ENCODE results near the gene RGS5.

Gene RGS5

DNA sequence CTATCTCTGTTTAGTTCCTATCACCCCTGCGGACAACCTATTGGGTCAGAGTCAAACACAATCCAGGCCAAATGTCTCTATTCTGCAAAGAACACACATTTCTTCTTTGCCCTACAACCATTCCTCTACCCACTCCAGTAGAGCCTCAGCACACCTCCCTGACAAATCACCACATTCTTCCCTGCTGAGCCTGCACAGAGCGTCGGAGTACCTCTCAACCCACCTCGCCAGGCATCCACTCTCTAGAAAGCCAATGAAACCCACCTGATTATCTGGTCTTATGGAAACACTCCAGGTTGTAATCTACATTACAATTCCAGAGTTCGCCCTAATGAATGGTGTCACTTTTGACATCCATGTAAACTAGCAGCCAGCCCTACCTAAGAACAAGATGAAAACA lies 47.1 kb downstream of the RGS5 start:
- no peak overlapping the region for H3K27ac ChIP-seq (replicated peaks)
- no peaks in the 10 kb centered on the region for H3K27me3 ChIP-seq (ENCODE audit: insufficient read depth, poor library complexity, severe bottlenecking)
- H3K4me3 ChIP-seq (replicated peaks; ENCODE audit: insufficient read depth, low read length), result no peak overlapping the region
- no peak for DNase-seq (ENCODE audit: low read depth in 1 of 2, low spot score in 1 of 2)
- TF ChIP-seq, protein P1, sequence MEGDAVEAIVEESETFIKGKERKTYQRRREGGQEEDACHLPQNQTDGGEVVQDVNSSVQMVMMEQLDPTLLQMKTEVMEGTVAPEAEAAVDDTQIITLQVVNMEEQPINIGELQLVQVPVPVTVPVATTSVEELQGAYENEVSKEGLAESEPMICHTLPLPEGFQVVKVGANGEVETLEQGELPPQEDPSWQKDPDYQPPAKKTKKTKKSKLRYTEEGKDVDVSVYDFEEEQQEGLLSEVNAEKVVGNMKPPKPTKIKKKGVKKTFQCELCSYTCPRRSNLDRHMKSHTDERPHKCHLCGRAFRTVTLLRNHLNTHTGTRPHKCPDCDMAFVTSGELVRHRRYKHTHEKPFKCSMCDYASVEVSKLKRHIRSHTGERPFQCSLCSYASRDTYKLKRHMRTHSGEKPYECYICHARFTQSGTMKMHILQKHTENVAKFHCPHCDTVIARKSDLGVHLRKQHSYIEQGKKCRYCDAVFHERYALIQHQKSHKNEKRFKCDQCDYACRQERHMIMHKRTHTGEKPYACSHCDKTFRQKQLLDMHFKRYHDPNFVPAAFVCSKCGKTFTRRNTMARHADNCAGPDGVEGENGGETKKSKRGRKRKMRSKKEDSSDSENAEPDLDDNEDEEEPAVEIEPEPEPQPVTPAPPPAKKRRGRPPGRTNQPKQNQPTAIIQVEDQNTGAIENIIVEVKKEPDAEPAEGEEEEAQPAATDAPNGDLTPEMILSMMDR (IDR thresholded peaks at IDR 0.05; ENCODE audit: insufficient read depth, low read length), result no peak
- TF ChIP-seq GABPA (IDR thresholded peaks at IDR 0.05; ENCODE audit: low read depth) (no peak), SPI1 (IDR thresholded peaks at IDR 0.05; ENCODE audit: borderline replicate concordance, low read depth) (no peak)

DNA sequence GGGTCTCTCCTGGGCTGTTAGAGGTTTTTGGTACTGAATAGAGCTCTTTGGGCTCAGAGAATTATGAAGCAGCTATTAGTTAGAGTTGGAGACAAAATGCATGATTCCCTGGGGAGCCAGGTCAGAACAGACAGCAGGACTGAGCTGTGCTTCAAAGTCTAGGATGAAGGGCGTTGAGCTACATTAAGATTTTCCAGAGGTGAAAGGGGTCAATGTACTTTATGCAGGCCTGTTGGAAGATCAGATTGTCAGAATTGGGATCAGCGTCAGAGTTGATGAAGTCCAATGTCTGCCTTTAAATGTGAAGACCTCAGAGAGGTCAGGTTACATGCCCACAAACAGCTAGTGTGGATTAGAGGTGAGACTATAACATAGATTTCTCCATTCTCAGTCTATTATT lies 53.8 kb downstream of the RGS5 start:
- no peak for DNase-seq (ENCODE audit: low read depth in 1 of 2, low spot score in 1 of 2)
- peaks cover 3% of the 10 kb centered on the region for H3K27me3 ChIP-seq (ENCODE audit: insufficient read depth, poor library complexity, severe bottlenecking)
- TF ChIP-seq, protein P1 (IDR thresholded peaks at IDR 0.05; ENCODE audit: insufficient read depth, low read length), result no peak
- TF ChIP-seq POLR2AphosphoS5 (IDR thresholded peaks at IDR 0.05; ENCODE audit: low read depth), result no peak
- no peak overlapping the region for H3K27ac ChIP-seq (replicated peaks)
- H3K4me3 ChIP-seq (replicated peaks; ENCODE audit: insufficient read depth, low read length), result no peak overlapping the region

DNA sequence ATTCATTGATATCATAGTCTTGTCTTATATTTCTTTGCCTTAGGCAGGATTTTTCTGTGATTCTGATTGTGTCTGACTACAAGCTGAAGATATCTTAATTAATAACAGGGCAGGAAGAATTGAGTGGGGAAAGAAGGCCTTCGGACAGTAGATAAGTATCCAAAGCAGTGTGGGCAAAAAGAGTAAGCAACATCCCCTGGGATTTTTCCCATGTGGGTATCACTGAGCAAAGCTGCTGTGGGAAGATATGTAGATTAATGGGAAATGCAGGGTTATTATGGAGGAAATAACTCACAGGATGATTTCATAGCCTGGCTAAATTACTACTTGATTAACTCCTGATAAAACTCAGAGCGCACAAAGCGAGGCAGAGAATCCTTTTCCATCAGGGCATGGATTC lies 55.7 kb downstream of the RGS5 start:
- no peak for TF ChIP-seq GABPA (IDR thresholded peaks at IDR 0.05; ENCODE audit: low read depth)
- TF ChIP-seq, protein P2, sequence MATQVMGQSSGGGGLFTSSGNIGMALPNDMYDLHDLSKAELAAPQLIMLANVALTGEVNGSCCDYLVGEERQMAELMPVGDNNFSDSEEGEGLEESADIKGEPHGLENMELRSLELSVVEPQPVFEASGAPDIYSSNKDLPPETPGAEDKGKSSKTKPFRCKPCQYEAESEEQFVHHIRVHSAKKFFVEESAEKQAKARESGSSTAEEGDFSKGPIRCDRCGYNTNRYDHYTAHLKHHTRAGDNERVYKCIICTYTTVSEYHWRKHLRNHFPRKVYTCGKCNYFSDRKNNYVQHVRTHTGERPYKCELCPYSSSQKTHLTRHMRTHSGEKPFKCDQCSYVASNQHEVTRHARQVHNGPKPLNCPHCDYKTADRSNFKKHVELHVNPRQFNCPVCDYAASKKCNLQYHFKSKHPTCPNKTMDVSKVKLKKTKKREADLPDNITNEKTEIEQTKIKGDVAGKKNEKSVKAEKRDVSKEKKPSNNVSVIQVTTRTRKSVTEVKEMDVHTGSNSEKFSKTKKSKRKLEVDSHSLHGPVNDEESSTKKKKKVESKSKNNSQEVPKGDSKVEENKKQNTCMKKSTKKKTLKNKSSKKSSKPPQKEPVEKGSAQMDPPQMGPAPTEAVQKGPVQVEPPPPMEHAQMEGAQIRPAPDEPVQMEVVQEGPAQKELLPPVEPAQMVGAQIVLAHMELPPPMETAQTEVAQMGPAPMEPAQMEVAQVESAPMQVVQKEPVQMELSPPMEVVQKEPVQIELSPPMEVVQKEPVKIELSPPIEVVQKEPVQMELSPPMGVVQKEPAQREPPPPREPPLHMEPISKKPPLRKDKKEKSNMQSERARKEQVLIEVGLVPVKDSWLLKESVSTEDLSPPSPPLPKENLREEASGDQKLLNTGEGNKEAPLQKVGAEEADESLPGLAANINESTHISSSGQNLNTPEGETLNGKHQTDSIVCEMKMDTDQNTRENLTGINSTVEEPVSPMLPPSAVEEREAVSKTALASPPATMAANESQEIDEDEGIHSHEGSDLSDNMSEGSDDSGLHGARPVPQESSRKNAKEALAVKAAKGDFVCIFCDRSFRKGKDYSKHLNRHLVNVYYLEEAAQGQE (IDR thresholded peaks at IDR 0.05; ENCODE audit: insufficient replicate concordance, low read depth), result no peak
- TF ChIP-seq, protein P1 (IDR thresholded peaks at IDR 0.05; ENCODE audit: insufficient read depth, low read length), result no peak
- TF ChIP-seq SPI1 (IDR thresholded peaks at IDR 0.05; ENCODE audit: borderline replicate concordance, low read depth), result no peak
- no peak for TF ChIP-seq POLR2AphosphoS5 (IDR thresholded peaks at IDR 0.05; ENCODE audit: low read depth)
- Histone ChIP-seq H3K27ac (replicated peaks) (no peak overlapping the region), H3K4me3 (replicated peaks; ENCODE audit: insufficient read depth, low read length) (no peak overlapping the region), H3K27me3 (ENCODE audit: insufficient read depth, poor library complexity, severe bottlenecking) (peaks cover 3% of the 10 kb centered on the region)
- DNase-seq (ENCODE audit: low read depth in 1 of 2, low spot score in 1 of 2), result no peak

DNA sequence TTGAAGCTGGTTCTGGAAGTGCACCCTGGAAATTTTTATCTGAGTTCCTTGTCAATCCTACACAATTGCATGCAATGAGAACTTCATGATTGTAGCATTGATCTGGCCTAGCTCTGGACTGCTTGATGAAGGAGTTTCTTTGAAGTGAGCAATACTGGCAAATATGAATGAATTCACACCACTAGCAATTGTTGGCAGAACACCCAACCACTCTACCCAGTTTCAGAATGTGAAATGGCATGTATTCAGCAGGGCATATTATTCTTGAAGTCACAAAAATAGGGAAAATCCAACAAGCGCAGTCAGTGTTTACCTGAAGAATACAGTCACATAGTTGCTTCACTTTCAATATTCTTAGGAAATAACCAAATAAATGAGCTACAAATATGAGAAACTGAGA lies 57.3 kb downstream of the RGS5 start:
- no peak overlapping the region for H3K4me3 ChIP-seq (replicated peaks; ENCODE audit: insufficient read depth, low read length)
- TF ChIP-seq SPI1 (IDR thresholded peaks at IDR 0.05; ENCODE audit: borderline replicate concordance, low read depth) (no peak), GABPA (IDR thresholded peaks at IDR 0.05; ENCODE audit: low read depth) (no peak), POLR2AphosphoS5 (IDR thresholded peaks at IDR 0.05; ENCODE audit: low read depth) (no peak)
- TF ChIP-seq, protein P1 (IDR thresholded peaks at IDR 0.05; ENCODE audit: insufficient read depth, low read length), result no peak
- TF ChIP-seq, protein P2 (IDR thresholded peaks at IDR 0.05; ENCODE audit: insufficient replicate concordance, low read depth), result no peak
- peaks cover 3% of the 10 kb centered on the region for H3K27me3 ChIP-seq (ENCODE audit: insufficient read depth, poor library complexity, severe bottlenecking)
- no peak overlapping the region for H3K27ac ChIP-seq (replicated peaks)
- no peak for DNase-seq (ENCODE audit: low read depth in 1 of 2, low spot score in 1 of 2)

Data from HL-60 (cell line).